HUES64 (cell line): ENCODE data around the gene MBD3L3.

Experiments
- H3K27ac ChIP-seq: 2 replicates; pipeline ENCODE4 v1.7.0; 2013; ENCODE audit warnings: low read depth, low read length, inconsistent platforms
- H3K27me3 ChIP-seq: 2 replicates; pipeline ENCODE4 v1.6.1; 2013; ENCODE audit warnings: mild to moderate bottlenecking, low read length; ENCODE audit not compliant: insufficient read depth
- H3K36me3 ChIP-seq: 2 replicates; pipeline ENCODE4 v1.6.1; 2013; ENCODE audit warnings: mild to moderate bottlenecking, low read length; ENCODE audit not compliant: insufficient read depth
- H3K4me1 ChIP-seq: 2 replicates; pipeline ENCODE4 v1.6.1; 2013; ENCODE audit warnings: mild to moderate bottlenecking, low read length, moderate library complexity; ENCODE audit not compliant: insufficient read depth
- H3K4me3 ChIP-seq: 2 replicates; pipeline ENCODE4 v1.5.1; 2013; ENCODE audit warnings: mild to moderate bottlenecking, low read length, moderate library complexity
- H3K9ac ChIP-seq: 2 replicates; pipeline ENCODE4 v1.6.1; 2013; ENCODE audit warnings: mild to moderate bottlenecking, low read depth, low read length
- H3K9me3 ChIP-seq: 2 replicates; pipeline ENCODE4 v1.6.1; 2013; ENCODE audit warnings: low read depth, low read length; ENCODE audit not compliant: insufficient read depth
- WGBS: fragments of 150-250, 120-280 bp; methylation state at CpG from one replicate; pipeline ENCODE4 v1.1.7; 2013; ENCODE audit warnings: missing lambda C conversion rate; 5-methylcytosine and 5-hydroxymethylcytosine counted together

MBD3L3 gene

GRCh38 chr19:7018828-7019227 is 39.6 kb downstream of the MBD3L3 start:
- 78% methylated on average over 3 of the region's 6 CpGs for WGBS
- Histone ChIP-seq H3K9ac (no peak overlapping the region), H3K27me3 (no peaks in the 10 kb centered on the region), H3K4me1 (no peaks in the 10 kb centered on the region), H3K9me3 (peaks cover 42% of the 10 kb centered on the region), H3K4me3 (no peak overlapping the region), H3K36me3 (no peaks in the 10 kb centered on the region), H3K27ac (no peak overlapping the region)

DNA sequence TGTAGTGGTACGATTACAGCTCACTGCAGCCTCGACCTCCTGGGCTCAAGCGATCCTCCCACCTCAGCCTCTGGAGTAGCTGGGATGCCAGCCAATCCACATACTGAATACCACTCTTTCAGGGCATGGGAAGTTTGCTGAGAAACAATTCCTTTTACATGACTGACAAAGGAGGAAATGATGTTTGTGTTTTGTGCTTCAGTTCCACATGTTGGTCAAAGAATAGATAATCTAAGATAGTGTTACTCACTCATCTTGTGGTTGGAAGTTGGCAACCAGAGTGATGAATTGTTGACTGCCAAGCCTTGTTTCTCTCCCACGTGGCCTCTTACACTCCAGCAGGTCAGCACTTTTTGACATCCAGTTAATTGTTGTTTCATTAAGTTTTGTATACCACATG is 44.8 kb downstream of the MBD3L3 start:
- 67% methylated on average over 4 of the region's 4 CpGs for WGBS
- Histone ChIP-seq H3K4me1 (no peaks in the 10 kb centered on the region), H3K27me3 (no peaks in the 10 kb centered on the region), H3K27ac (no peak overlapping the region), H3K36me3 (no peaks in the 10 kb centered on the region), H3K4me3 (no peak overlapping the region), H3K9ac (no peak overlapping the region), H3K9me3 (peaks cover 72% of the 10 kb centered on the region)

GRCh38 chr19:7010722-7011593 is 47.5 kb downstream of the MBD3L3 start:
- no peak overlapping the region for H3K9ac ChIP-seq
- H3K27me3 ChIP-seq = no peaks in the 10 kb centered on the region
- no peak overlapping the region for H3K27ac ChIP-seq
- H3K36me3 ChIP-seq = no peaks in the 10 kb centered on the region
- no peak overlapping the region for H3K4me3 ChIP-seq
- peaks cover 69% of the 10 kb centered on the region for H3K9me3 ChIP-seq
- no peaks in the 10 kb centered on the region for H3K4me1 ChIP-seq
- WGBS = 87% methylated on average over 11 of the region's 12 CpGs

DNA sequence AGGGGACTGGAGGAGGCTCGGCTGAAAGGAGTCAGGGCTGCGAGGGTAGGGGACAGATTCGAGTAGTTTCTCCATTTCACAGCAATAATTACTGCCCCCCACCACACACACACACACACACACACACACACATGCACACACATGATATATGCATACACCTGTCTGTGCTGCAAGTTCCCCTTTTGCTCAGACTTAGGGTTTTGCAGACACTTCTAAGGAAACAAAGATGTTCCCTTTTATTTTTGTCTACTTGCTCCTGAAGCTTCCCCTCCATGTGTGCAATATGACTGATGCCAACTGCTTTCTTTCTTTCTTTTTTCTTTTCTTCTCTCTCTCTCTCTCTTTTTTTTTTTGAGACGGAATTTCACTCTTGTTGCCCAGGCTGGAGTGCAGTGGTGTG is 50.6 kb downstream of the MBD3L3 start:
- Histone ChIP-seq H3K4me1 (no peaks in the 10 kb centered on the region), H3K9ac (no peak overlapping the region), H3K4me3 (no peak overlapping the region), H3K36me3 (no peaks in the 10 kb centered on the region), H3K27me3 (no peaks in the 10 kb centered on the region), H3K9me3 (peaks cover 60% of the 10 kb centered on the region), H3K27ac (no peak overlapping the region)
- WGBS = 80% methylated on average over 4 of the region's 4 CpGs
